Parathyroid adenoma (tissue), 2 donors: Measurements from ENCODE around the gene BCAP29.

Source experiments
- H2AFZ ChIP-seq: fragments of 300-600 bp; sonication (generic); one replicate; pipeline ENCODE4 v1.7.0; 2017; ENCODE audit warnings: antibody characterized with exemption, mild to moderate bottlenecking
- H3K27ac ChIP-seq: fragments of 300-600 bp; sonication (generic); one replicate; pipeline ENCODE4 v1.7.0; 2017
- H3K27me3 ChIP-seq: fragments of 300-600 bp; sonication (generic); one replicate; pipeline ENCODE4 v1.7.0; 2017; ENCODE audit warnings: low read length; ENCODE audit not compliant: control insufficient read depth, insufficient read depth
- H3K36me3 ChIP-seq: fragments of 300-600 bp; sonication (generic); one replicate; pipeline ENCODE4 v1.7.0; 2017; ENCODE audit warnings: low read length; ENCODE audit not compliant: control insufficient read depth, insufficient read depth
- H3K4me1 ChIP-seq: fragments of 300-600 bp; sonication (generic); one replicate; pipeline ENCODE4 v1.7.0; 2017; ENCODE audit warnings: control low read depth
- H3K4me2 ChIP-seq: fragments of 300-600 bp; sonication (generic); one replicate; pipeline ENCODE4 v1.7.0; 2017; ENCODE audit warnings: low read length
- H3K4me3 ChIP-seq: fragments of 300-600 bp; sonication (generic); one replicate; pipeline ENCODE4 v1.7.0; 2017; ENCODE audit warnings: low read depth, low read length
- H3K79me2 ChIP-seq: fragments of 300-600 bp; sonication (generic); one replicate; pipeline ENCODE4 v1.7.0; 2017; ENCODE audit warnings: control low read depth
- H3K9ac ChIP-seq: fragments of 300-600 bp; sonication (generic); one replicate; pipeline ENCODE4 v1.7.0; 2017; ENCODE audit warnings: mild to moderate bottlenecking
- H3K9me3 ChIP-seq: fragments of 300-600 bp; sonication (generic); one replicate; pipeline ENCODE4 v1.7.0; 2017; ENCODE audit warnings: low read length; ENCODE audit not compliant: control insufficient read depth
- TF ChIP-seq, protein P1 (sequence below): fragments of 300-600 bp; sonication (generic); IDR thresholded peaks from one replicate; pipeline ENCODE4 v1.7.0; 2017; ENCODE audit warnings: antibody characterized with exemption, mild to moderate bottlenecking
- donor health status: primary hyperparathyroidism.

The BCAP29 gene

DNA sequence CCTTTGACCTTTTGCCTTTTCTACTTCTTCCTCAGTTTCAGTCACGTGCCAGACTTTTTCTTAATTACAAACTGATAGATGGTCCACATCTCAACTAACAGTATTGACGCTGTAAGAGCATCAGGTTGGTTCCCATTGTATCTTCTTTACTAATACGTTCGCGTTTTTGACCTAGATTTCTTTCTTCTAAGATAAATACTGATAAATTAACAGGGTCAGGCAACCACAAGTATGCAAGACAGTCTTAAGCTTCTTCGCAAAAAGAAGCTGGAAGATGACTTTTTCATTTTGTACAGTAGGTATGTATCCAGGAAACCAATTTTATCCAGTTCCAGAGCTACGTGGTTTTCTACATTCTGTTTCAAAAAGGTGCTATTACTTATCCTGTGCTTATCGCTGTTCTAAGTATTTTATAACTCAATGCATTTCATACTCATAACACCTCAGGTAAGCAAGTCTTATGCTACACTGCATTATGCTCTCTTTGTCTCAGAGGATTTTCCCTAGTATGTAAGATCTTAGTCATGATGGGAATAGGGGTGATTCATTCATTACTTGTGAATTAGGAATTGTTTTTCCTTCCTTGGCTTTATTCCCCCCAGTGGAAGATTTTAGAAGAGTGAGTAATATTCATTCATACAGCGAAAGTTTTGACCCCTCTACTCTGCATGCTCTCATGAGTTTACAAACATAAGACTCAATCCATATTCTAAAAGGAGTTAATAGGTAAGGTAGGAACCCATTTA lies 15.3 kb upstream of the BCAP29 start:
- H3K27ac ChIP-seq: peak overlapping the region; percentile 88
- TF ChIP-seq, protein P1, sequence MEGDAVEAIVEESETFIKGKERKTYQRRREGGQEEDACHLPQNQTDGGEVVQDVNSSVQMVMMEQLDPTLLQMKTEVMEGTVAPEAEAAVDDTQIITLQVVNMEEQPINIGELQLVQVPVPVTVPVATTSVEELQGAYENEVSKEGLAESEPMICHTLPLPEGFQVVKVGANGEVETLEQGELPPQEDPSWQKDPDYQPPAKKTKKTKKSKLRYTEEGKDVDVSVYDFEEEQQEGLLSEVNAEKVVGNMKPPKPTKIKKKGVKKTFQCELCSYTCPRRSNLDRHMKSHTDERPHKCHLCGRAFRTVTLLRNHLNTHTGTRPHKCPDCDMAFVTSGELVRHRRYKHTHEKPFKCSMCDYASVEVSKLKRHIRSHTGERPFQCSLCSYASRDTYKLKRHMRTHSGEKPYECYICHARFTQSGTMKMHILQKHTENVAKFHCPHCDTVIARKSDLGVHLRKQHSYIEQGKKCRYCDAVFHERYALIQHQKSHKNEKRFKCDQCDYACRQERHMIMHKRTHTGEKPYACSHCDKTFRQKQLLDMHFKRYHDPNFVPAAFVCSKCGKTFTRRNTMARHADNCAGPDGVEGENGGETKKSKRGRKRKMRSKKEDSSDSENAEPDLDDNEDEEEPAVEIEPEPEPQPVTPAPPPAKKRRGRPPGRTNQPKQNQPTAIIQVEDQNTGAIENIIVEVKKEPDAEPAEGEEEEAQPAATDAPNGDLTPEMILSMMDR: no peak

DNA sequence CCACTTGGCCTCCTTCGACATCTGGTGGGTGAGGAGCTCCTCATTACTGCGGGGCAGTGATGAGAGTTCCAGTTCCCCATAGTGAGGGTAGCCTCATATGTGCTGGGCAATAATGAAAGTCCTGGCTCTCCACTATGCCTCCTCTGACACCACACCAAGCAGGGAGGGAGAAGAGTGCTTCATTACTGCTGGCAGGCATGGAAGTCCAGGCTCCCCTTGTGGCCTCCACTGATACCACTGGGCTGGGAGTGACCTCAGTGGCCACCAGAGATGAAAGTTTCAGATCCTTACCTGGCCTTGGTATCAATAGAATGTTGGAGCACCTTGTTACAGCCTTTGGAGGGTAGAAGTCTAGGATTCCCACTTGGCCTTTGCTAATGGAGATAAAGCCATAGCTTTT lies 9.7 kb upstream of the BCAP29 start:
- no peak overlapping the region for H3K4me3 ChIP-seq
- H3K79me2 ChIP-seq: no peaks in the 10 kb centered on the region
- H3K4me2 ChIP-seq: no peak overlapping the region
- H3K9ac ChIP-seq: no peak overlapping the region
- H3K27me3 ChIP-seq: no peaks in the 10 kb centered on the region
- no peaks in the 10 kb centered on the region for H3K9me3 ChIP-seq
- TF ChIP-seq, protein P1: no peak
- H3K4me1 ChIP-seq: no peaks in the 10 kb centered on the region
- no peak overlapping the region for H3K27ac ChIP-seq
- H2AFZ ChIP-seq: no peak overlapping the region
- H3K36me3 ChIP-seq: no peaks in the 10 kb centered on the region

More for the DNA sequence above, 15.3 kb upstream of the BCAP29 start:
- H3K4me3 ChIP-seq: peak overlapping the region; percentile 89
- H3K4me2 ChIP-seq: peak overlapping the region; percentile 87
- peaks cover 8% of the 10 kb centered on the region for H3K79me2 ChIP-seq
- H3K4me1 ChIP-seq: peaks cover 5% of the 10 kb centered on the region
- H2AFZ ChIP-seq: peak overlapping the region; percentile 100
- no peaks in the 10 kb centered on the region for H3K27me3 ChIP-seq
- no peaks in the 10 kb centered on the region for H3K36me3 ChIP-seq
- H3K9me3 ChIP-seq: no peaks in the 10 kb centered on the region
- H3K9ac ChIP-seq: peak overlapping the region; percentile 38

DNA sequence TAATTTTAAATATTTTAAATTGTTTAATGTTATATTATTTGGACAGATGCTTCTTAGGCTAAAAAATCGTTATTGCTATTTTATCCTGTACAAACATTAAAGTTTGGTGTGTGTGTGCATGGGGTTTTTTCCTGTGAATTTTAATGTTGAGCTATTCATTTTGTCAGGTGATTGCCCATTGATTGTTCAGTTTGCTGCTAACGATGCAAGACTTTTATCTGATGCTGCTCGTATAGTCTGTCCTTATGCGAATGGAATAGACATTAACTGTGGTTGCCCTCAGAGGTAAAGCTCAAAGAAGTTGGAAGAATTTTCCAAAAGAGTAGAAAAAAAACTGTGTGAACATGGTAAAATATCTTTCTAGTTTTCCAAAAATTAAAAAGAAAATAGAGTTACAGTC lies 6.5 kb upstream of the BCAP29 start:
- Histone ChIP-seq H3K9me3 (no peaks in the 10 kb centered on the region), H3K27ac (no peak overlapping the region), H3K4me1 (no peaks in the 10 kb centered on the region), H2AFZ (no peak overlapping the region), H3K9ac (no peak overlapping the region), H3K36me3 (no peaks in the 10 kb centered on the region), H3K27me3 (no peaks in the 10 kb centered on the region), H3K79me2 (no peaks in the 10 kb centered on the region), H3K4me3 (no peak overlapping the region), H3K4me2 (no peak overlapping the region)
- TF ChIP-seq, protein P1: no peak

DNA sequence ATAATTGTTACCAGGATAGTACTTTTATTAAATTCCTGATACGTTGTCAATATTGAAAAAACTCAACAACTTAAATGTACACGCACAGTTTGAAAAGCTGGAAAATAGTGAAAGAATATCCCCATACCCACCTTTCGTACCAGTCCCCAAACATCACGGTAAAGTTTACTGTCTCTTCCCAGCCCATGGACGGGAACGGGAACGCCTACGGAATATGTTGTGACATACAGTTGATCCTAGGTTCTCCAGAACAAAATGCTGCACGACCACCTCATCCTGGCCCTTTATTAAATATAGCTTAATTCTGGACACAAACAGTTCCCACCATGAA lies 527 bp upstream of the BCAP29 start:
- Histone ChIP-seq H3K9me3 (no peaks in the 10 kb centered on the region), H3K27me3 (no peaks in the 10 kb centered on the region), H3K9ac (no peak overlapping the region), H3K4me1 (no peaks in the 10 kb centered on the region), H3K4me2 (peak overlapping the region; percentile 64), H3K79me2 (no peaks in the 10 kb centered on the region), H2AFZ (peak overlapping the region; percentile 95), H3K4me3 (peak overlapping the region; percentile 88), H3K36me3 (no peaks in the 10 kb centered on the region), H3K27ac (peak overlapping the region; percentile 58)
- TF ChIP-seq, protein P1: no peak
